RKO (cell line): ENCODE measurements around the gene HEXD.
"Not testable (repeated sequence)": the region's sequence is repeated elsewhere in the genome, so short reads cannot be mapped to it uniquely, and the experiment has no call there.

Source experiments
- DNase-seq: peaks from one replicate; pipeline ENCODE4 v3.0.0-alpha.2; 2016; ENCODE audit warnings: low spot score

The HEXD gene

DNA sequence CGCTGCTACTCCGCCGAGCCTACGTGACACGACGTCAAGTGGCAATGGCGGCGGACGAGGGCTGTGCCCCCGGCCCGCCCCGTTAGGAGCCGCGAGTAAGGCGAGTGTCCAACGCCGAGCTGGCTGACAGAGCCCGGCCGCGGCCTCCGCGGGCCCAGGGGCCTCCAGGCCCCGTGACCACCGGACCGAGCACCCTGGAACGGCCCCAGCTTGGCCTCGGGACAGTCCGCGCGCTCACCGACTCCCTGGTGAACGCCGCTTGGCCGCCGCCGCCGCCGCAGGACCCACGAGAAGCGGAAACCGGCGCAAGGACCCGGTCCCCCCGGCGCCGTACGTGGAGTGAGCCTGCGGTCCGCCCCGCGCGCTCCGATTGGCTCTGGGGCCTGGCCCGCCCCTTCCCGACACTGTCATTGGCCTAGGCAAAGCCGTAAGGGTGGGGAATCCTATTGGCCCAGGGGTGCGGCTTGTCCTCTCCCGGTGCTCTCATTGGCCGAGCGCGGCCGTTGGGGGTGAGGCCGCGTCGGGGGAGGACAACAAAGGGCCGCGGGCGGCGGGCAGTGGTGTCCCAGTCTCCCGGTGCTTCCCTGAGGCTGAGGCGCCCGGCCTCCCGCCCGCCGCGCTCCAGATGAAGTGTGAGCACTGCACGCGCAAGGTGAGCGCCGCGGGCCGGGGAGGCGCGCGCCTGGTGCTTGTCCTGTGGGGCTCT, 40.2 kb downstream of the HEXD start, which contains the start of gene NARF:
NARF (plus strand) TSS at position 563 of the 706 bp plus-strand sequence; CDS start at position 626, 63 bp downstream.
- peak; percentile 98 for DNase-seq

DNA sequence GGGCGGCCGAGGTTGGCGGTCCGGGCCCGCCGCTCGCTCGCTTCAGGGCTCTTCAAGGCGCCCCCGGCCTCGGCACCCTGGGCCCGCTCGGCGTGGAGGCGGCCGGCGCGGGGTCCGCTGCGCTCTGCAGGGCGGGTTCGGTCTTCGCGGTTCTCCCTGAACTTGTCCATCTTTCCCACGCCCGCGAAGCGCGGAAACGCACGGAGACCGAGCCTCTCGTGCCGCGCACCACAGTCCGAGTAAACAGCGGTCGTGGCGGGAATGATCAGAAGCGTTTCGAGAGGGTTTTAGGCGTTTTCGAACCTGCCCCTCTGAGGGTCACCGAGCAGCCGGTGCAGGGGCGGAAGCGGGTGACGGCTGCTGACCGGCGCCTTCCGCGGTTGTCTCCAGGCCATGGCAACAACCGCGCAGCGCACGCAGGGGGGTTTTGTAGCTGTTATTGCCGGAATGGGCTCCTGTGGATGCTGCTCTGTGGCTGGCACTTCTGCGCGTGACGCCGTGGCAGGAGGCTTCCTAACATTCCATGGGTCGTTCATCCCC, 40.8 kb downstream of the HEXD start:
- DNase-seq, result peak; percentile 56

DNA sequence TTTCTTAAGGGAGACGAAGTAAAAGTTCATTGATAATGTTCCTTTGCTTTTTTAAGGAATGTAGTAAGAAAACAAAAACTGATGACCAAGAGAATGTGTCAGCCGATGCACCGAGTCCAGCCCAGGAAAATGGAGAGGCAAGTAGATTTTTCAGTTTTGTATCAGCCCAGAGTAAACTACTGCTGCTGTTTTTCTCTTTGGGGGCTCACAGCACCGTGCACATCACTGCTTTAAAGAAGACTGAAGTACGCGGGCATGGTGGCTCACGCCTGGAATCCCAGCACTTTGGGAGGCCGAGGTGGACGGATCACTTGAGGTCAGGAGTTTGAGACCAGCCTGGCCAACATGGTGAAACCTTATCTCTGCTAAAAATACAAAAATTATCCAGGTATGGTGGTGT, 41.8 kb downstream of the HEXD start:
- not testable (repeated sequence) for DNase-seq

DNA sequence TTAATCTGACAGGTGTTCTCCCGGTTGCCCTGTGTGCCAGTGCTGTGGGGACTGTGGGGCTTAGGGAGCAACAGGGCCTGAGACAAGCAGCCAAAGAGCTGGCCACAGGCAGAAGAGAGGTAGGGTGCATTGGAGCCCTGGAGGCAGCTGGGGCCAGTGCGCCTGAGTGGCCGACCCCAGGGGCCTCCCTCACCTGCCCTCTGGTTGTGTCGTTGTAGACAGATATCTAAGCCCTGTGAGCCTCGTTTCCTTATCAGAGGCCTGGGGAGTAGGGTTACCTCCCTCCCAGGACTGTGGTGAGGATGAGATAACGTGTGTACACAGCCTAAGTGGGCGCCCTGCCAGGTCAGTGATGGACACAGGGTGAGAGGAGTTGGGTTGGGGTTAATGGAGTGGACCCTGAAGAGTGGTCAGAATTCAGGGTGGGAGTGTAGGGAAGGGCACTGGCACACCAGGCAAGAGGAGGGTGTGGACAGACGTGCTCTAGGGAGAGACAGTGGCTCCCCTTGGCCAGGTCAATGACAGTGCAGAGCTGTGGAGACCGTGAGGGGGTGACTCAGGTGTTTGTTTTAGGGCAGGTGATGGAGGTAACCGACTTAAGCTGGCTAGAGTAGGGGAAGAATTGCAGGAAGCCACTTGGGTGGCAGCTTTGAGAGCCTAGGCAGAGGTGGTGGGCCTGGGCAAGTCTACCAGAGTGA, 43.8 kb downstream of the HEXD start:
- no peak for DNase-seq

DNA sequence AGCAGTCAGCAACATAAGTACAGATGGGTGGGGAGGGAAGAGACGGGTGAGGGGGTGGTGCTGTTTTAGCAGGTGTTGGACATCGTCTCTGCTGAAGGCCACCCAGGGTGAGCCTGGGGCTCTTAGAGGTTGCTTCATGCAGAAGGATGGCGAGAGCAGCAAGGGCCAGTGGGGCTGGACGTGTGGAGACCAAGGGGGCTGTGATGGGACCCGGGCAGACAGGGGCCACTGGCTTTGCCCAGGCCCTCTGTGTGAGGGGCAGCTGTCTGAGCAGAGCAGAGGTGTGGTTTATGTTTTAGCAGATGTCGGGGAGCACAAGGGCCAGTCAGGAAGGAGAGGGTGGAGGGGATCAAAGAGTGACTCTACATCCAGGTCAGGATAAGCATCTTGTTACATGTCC, 45.2 kb downstream of the HEXD start:
- DNase-seq, result no peak

DNA sequence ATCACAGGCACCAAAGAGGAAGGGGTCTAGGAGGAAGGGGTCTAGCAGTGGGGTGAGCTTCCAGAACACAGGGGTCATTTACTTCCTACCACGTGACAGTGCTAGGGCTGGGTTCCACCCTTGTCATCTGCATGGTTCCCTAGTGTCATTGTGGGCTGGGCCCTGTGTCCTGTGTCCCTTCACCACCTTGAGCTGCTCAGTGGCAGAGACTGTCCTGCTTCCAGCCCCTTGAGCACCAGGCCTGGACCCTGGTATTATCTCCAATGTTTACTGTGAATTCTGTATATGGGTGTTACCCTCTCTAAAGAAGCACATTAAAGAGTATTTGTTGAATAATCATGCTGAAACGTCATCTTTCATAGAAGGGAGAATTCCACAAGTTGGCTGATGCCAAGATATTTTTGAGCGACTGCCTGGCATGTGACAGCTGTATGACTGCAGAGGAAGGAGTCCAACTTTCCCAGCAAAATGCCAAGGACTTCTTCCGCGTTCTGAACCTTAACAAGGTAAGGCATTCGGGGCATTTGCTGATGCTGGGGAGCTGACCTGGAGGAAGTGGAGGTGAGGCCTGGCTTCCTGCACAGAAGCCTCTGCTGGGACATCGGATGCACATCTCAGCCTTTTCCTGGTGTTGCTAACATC, 45.9 kb downstream of the HEXD start:
- DNase-seq, result no peak

DNA sequence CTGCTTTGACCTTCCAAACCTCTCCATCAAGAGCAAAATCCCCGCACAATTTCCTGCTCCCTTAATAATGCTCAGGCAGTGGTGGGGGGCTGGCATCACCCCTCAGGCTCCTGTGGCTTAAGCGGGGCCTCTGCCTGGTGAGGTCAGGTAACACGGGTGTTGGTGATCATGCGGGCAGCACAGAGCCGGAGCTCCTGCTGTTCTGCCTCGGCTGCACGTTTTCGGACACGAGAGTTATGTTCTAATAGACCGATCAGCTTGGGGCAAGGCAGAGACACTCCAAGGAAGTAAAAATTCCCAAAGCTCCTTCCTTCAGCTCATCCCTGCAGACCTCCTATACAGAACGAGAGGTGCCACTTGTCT, 46.4 kb downstream of the HEXD start:
- no peak for DNase-seq

DNA sequence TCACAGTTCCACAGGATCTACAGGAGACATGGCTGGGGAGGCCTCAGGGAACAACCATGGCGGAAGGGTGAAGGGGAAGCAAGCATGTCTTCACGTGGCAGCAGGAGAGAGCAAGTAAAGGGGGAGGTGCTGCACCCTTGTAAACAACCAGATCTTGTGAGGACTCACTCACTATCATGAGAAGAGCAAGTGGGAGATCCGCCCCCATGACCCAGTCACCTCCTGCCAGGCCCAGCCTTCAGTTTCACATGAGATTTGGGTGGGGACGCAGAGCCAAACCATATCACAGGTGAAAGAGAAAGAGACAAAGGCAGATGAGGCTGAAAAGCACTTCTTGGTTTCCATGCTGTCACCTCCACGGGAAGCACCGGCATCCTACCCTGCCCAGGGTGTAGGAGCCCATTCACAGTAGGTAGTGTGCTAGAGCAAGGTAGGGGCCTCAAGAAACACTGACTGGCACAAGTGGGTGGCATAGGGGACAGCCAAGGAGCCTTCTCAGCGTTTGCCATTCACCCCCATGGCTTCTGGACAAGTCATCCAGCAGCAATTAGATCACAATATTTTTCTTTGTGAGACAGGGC, 47.0 kb downstream of the HEXD start:
- no peak for DNase-seq

DNA sequence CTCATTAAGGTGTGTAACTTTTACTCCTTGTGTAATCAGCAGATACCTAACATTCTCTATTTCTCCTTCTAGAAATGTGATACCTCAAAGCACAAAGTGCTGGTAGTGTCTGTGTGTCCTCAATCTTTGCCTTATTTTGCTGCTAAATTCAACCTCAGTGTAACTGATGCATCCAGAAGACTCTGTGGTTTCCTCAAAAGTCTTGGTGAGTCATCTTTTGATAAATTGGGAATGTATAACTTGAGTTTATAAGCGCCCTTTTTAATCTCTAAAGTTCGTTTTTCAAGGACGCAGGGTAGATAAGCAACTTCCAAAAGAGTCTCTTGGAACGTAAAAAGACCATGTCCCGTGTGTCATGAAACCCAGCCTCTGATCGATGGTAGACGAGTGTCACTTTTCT, 50.5 kb downstream of the HEXD start:
- no peak for DNase-seq

DNA sequence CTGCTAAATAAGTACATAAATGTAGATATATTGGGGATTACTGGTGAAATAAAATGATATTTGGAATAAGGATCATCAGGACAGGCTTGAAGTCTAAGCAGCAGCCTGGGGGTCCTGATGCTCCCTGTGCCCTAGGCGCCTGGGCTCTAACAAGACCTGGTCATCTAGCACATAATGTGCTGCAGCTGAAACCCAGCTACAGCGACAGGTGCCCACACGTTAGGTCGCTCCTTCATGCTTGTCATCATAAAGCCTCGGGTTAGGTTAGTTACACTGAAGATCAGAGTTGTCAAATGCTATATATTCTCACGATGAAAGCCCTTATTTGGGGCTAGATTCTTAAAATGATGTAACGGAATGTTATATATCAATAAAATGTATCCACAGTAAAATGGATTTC, 51.9 kb downstream of the HEXD start:
- DNase-seq, result no peak

DNA sequence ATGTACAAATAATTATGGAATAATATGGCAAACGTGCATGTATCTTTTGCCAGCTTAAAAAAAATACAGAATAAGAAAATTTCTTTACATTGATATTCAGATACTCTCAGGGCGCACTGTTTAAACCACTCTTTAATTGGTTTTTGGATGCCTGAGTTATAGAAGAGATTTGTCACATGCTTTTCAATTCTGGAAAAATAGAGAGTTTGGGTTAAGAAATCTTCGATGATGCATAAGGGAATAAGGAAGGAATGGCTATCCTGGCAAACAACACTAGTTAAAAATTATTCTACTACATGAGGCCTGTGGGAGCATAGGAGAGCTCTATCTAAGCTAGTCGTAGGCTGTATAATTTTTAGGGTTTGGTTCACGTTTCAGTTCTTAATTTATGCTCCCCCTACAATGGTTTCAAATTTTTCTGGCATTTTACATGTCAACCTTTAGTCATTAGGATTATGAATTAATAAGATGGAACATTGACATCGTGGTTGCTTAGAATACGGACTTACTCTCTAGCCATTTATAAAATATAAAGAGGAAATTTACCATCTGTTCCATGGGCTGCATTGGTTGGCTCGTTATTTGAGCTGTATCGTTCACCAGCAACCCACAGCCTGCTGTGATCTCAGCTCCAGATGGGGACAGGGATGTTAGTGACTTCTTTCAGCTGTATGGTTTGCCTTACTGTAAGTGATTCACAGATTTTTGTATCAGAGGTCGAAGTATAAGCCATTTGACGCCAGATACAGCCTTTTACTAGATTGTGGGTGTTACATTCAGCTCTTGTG, 56.3 kb downstream of the HEXD start:
- DNase-seq, result no peak

DNA sequence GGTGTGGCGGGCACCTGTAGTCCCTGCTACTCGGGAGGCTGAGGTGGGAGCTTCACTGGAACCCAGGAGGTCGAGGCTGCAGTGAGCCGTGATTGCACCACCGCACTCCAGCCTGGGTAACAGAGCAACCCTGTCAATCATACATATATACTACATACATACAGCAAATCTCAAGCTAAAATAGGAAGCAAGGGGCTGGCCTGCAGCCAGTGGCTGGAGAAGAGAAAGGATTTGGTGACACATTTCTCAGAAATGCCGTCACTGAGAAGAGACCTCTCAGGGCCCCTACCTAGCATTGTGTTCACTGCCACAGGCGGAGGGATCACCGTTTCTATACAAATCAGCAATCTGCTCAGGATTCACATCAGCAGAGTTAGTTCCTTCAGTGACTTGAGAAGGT, 57.3 kb downstream of the HEXD start:
- DNase-seq, result no peak

DNA sequence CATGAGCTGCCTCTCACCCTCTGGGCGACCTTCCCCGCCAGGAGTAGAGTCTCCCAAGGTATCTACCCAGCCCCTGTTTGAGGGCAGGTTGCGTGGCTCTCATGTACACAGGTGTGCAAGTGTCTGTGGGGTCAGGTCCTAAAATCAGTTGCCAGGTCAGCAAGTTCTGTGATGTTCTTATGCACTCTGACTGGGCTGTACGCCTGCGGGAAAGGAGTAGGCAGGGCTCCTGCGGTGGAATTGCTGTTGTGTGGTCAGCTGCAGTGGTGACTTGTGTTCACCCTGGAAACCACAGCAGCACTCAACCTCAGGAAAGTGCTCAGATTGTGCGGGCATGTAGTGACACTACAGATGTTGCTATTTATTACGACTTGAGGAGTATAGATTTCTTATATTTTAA, 59.8 kb downstream of the HEXD start:
- DNase-seq, result no peak

DNA sequence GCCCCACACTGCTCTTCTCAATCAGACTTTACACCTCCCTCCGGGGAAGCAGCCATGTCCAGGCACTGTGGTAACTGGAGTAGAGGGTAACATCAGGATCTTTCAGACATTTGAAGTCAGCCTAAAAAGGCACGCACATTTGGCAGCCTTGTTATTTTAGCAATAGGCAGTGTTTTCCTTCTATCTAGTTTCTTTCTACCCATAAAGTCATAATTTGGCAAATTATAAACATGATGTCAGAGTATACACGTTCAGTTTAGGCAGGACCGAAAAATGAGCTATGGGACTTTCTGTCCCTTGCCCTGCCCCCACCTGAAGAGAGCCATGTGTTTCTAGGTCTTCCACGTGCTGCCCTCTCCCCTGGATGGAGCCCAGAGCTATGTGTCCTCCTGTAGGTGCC, 61.5 kb downstream of the HEXD start:
- DNase-seq, result no peak

DNA sequence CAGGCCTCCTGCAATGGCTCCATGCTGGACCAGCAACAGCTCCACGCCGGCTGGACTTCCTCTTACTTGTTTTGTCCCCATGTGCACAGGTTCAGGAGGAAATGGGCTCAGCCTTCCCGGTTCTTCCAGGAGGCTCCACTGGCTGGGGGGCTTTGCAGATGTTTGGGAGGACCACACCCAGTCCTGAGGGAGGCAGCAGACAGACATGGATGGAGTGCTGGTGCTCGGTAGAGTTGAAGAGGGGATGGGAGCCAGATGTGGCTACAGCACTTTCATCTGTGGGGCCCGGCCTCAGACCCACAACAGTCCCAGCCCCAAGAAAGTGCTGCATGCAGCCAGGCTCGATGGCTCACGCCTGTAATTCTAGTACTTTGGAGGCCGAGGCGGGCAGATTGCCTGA, 62.2 kb downstream of the HEXD start:
- DNase-seq, result no peak

DNA sequence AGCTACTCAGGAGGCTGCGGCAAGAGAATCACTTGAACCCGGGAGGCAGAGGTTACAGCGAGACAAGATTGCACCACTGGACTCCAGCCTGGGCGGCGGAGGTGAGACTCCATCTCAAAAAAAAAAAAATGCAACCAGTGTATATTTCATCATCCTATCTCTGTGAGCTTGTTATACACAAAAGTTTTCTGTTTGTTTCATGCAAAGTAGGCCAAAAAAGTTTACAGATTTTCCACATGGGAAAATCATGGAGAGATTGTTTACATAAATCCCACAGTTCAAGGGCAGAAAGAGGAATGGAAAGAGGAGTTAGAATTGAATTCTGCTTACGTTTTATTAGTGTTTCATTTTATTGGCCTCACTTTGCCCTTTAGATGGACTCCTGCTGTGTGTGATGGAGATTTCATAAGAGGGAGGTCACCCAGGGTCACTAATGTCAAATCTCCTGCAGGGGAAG, 65.1 kb downstream of the HEXD start:
- DNase-seq, result no peak

DNA sequence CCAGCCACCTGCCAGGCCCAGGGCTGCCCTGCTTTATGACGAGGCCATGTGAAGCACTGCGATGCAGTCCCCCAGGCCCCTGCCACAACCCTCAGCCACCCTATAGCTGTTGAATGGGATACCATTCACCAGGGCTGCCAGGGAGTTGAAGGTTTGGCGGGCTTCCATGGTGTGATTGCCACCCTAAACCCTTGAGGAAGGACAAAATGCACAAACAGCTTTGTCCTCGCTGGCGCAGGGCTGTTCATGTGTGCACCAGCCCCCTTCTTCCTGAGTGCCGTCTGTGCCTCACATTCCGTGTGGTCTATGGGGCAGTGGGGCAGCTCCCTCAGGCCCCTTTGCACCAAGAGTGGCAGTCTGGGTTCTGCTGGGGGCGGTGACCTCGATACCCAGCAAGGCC, 65.7 kb downstream of the HEXD start:
- no peak for DNase-seq

DNA sequence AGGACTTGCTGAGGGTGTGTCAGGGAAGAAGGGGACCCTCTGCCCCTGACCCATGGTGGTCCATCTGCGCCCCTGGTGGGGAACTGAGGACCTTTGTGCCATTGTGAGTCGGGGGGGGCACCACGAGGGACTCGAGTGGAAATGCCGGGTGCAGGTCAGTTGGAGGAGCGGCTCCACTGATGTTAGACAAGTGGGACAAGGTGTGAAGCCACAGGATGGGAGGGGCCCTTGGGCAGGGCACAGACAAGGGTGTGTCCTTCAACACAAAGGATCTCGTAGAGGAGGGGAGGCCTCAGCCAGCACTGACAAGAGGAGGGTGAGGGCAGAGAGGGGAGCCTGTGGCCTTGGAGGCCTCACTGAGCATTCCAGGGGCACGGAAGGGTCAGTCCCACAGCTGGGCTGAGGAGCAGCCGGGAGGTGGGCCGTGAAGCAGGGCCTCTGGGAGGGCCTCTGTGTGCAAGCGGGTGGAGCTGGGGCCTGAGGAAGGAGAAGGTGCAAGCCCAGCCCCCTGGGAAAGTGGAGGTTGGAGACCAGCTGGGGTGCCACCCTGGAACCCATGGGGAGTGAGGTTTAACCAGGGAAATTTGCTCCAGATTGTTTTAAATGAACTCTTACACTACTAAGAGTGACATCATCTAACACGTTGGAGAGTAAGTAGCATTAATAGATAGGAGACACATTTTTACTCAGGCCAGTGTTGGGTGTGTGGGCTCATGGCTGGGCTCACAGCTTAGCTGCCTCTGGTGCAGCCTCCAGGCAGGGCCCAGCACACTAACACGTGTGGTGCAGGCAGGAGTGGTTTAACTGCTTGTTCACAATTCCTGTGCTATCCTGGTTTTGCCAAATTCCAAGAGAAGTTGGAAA, 68.3 kb downstream of the HEXD start:
- no peak for DNase-seq

DNA sequence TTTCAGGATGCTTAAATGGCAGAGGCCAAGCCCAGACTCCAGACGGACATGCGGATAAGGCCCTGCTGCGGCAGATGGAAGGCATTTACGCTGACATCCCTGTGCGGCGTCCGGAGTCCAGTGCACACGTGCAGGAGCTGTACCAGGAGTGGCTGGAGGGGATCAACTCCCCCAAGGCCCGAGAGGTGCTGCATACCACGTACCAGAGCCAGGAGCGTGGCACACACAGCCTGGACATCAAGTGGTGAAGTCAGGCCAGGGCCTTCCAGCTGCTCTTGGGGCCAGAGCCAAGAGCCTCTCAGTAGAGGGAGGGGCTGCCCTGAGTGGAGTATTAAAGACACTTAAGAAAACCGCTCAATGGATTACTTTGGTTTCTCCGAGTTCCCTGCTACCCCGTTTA, 69.8 kb downstream of the HEXD start:
- DNase-seq, result no peak

DNA sequence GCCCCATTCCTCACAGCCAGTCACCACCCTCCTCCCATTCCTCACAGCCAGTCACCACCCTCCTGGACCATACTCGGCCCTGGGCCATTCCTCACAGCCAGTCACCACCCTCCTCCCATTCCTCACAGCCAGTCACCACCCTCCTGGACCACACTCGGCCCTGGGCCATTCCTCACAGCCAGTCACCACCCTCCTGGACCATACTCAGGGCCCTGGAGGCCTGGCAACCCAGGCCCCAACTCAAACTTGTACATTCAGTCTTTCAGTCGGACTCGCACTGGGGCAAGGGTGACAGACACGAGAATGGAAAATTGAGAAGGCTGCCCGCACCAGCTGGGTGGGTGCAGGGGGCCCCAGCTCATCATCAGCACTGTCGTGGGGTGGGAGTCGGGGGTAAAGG, 71.0 kb downstream of the HEXD start:
- no peak for DNase-seq
